MM.1S (cell line): ENCODE measurements around the gene ACBD6.

ENCODE experiments used
- EZH2 ChIP-seq: fragments of 300-600 bp; sonication (generic); optimal IDR thresholded peaks from 2 replicates; pipeline ENCODE3; 2017; ENCODE audit warnings: low read depth, mild to moderate bottlenecking, antibody characterized with exemption, low read length, mixed read lengths
- EZH2phosphoT487 ChIP-seq: fragments of 300-600 bp; sonication (generic); IDR thresholded peaks from 2 replicates; pipeline ENCODE4 v1.6.1; 2018; ENCODE audit warnings: antibody characterized with exemption, low read length
- TF ChIP-seq, protein P1 (sequence below): fragments of 300-600 bp; sonication (generic); IDR thresholded peaks from 2 replicates; pipeline ENCODE4 v1.5.1; 2016; ENCODE audit warnings: antibody characterized with exemption, low read length, mixed read lengths

- TF ChIP-seq, protein P1, sequence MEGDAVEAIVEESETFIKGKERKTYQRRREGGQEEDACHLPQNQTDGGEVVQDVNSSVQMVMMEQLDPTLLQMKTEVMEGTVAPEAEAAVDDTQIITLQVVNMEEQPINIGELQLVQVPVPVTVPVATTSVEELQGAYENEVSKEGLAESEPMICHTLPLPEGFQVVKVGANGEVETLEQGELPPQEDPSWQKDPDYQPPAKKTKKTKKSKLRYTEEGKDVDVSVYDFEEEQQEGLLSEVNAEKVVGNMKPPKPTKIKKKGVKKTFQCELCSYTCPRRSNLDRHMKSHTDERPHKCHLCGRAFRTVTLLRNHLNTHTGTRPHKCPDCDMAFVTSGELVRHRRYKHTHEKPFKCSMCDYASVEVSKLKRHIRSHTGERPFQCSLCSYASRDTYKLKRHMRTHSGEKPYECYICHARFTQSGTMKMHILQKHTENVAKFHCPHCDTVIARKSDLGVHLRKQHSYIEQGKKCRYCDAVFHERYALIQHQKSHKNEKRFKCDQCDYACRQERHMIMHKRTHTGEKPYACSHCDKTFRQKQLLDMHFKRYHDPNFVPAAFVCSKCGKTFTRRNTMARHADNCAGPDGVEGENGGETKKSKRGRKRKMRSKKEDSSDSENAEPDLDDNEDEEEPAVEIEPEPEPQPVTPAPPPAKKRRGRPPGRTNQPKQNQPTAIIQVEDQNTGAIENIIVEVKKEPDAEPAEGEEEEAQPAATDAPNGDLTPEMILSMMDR: no peak
- no peak for TF ChIP-seq EZH2
- no peak for TF ChIP-seq EZH2phosphoT487
Measured at GRCh38 chr1:180239145-180240096, 263.0 kb downstream of the ACBD6 start.
